GM12878 (cell line): ENCODE data around the gene LGI1. TPM values are rescaled to one million over a fixed set of nuclear protein-coding genes. Genes with fewer than 3 reads are reported as not detected.

Experiments used
- ATAC-seq: fragments of 200-7000 bp; cut with Tn5 transposase; 3 replicates; pipeline ENCODE4 v1.9.1; 2020; ENCODE audit warnings: mild to moderate bottlenecking, moderate library complexity
- BruUV-seq: library from RNA; stranded (reverse); fragments of 400-500 nt; replicated peaks from 2 replicates; lab custom pipeline; 2021; lab: Mats Ljungman, UMichigan
- CTCF ChIA-PET: fragments of 300-600 bp; sonication (Branson Sonifier 250); formaldehyde crosslinking; extraction: SDS; loops from one replicate; lab custom pipeline; 2021; ENCODE audit warnings: inconsistent platforms; lab: Yijun Ruan, JAX
- POLR2A ChIA-PET: fragments of 350-600 bp; formaldehyde crosslinking; extraction: SDS; loops from one replicate; lab custom pipeline; 2021; ENCODE audit warnings: inconsistent platforms; lab: Charles Lee
- RAD21 ChIA-PET: fragments of 300-600 bp; sonication (Branson Sonifier 250); formaldehyde crosslinking; loops from one replicate; lab custom pipeline; 2023; ENCODE audit warnings: antibody characterized with exemption; ENCODE audit not compliant: unreplicated experiment; lab: Charles Lee
- SMC1A ChIA-PET: fragments of 300-600 bp; sonication (Branson Sonifier 250); formaldehyde crosslinking; loops from one replicate; lab custom pipeline; 2023; ENCODE audit not compliant: unreplicated experiment, uncharacterized antibody; lab: Charles Lee
- DNase-seq: peaks from one replicate; pipeline ENCODE4 v3.0.0-alpha.2; 2011; ENCODE audit warnings: low read depth, low spot score
- FAIRE-seq: peaks from 3 replicates; lab custom pipeline; 2011; peaks lifted over from hg19 to GRCh38; lab: Jason Lieb, UNC
- H2AFZ ChIP-seq: 2 replicates; pipeline ENCODE4 v1.6.0; 2011; ENCODE audit warnings: low read depth, low read length, control low read depth; ENCODE audit not compliant: control insufficient read depth
- H3K27ac ChIP-seq: 2 replicates; pipeline ENCODE4 v1.5.1; 2011; ENCODE audit warnings: control low read depth; ENCODE audit not compliant: control insufficient read depth, insufficient read depth
- H3K27me3 ChIP-seq, 2 experiments: replicated peaks in 1 of 2; 2 replicates each; pipeline versions ENCODE4 v1.6.0 to v1.6.1; 2011; ENCODE audit warnings: low read length in 1 of 2; ENCODE audit not compliant: control insufficient read depth in 2 of 2, insufficient read depth in 2 of 2
- H3K36me3 ChIP-seq, 2 experiments: 2 replicates each; pipeline ENCODE4 v1.5.1; 2011; ENCODE audit warnings: low read length in 1 of 2; ENCODE audit not compliant: control insufficient read depth in 2 of 2, insufficient read depth in 2 of 2
- H3K4me1 ChIP-seq: 2 replicates; pipeline ENCODE4 v1.6.1; 2011; ENCODE audit warnings: mild to moderate bottlenecking, low read length, moderate library complexity, mixed read lengths; ENCODE audit not compliant: control insufficient read depth, insufficient read depth
- H3K4me2 ChIP-seq: 2 replicates; pipeline ENCODE4 v1.6.0; 2011; ENCODE audit warnings: control low read depth; ENCODE audit not compliant: control insufficient read depth, insufficient read depth
- H3K4me3 ChIP-seq: fragments of 200-600 bp; sonication (generic); 2 replicates; pipeline ENCODE4 v1.5.1; 2016
- H3K79me2 ChIP-seq: 2 replicates; pipeline ENCODE4 v1.6.0; 2011; ENCODE audit warnings: low read length; ENCODE audit not compliant: control insufficient read depth, insufficient read depth
- H3K9ac ChIP-seq: 2 replicates; pipeline ENCODE4 v1.8.0; 2011; ENCODE audit warnings: low read length, control low read depth, mixed read lengths; ENCODE audit not compliant: control insufficient read depth, insufficient read depth
- H3K9me3 ChIP-seq: replicated peaks from 3 replicates; pipeline ENCODE4 v1.5.1; 2011; ENCODE audit warnings: mild to moderate bottlenecking, low read length; ENCODE audit not compliant: control insufficient read depth, insufficient read depth
- H4K20me1 ChIP-seq: 2 replicates; pipeline ENCODE4 v1.6.0; 2011; ENCODE audit not compliant: control insufficient read depth, insufficient read depth
- GABPA ChIP-seq: IDR thresholded peaks from 2 replicates; pipeline ENCODE4 v1.6.1; 2014; ENCODE audit warnings: antibody characterized with exemption, low read depth, mild to moderate bottlenecking, inconsistent platforms
- HDGF ChIP-seq: fragments of 450-650 bp; IDR thresholded peaks from 2 replicates; pipeline ENCODE4 v1.6.1; 2016; ENCODE audit warnings: antibody characterized with exemption
- MEF2B ChIP-seq: fragments of 450-650 bp; IDR thresholded peaks from 2 replicates; pipeline ENCODE4 v1.6.1; 2018; ENCODE audit warnings: mild to moderate bottlenecking, moderate library complexity; ENCODE audit not compliant: partially characterized antibody, poor library complexity, severe bottlenecking
- POLR2A ChIP-seq: IDR thresholded peaks from 2 replicates; pipeline ENCODE4 v1.6.1; 2011; ENCODE audit warnings: low read depth, mild to moderate bottlenecking, low read length
- STAT1 ChIP-seq: fragments of 450-650 bp; conservative IDR thresholded peaks from 2 replicates; pipeline ENCODE4 v1.6.1; 2014; ENCODE audit warnings: antibody characterized with exemption, mild to moderate bottlenecking
- TBL1XR1 ChIP-seq: IDR thresholded peaks from 2 replicates; pipeline ENCODE4 v1.6.1; 2012; ENCODE audit warnings: low read depth, low read length, improper control_type of control experiment
- ZNF384 ChIP-seq: IDR thresholded peaks from 2 replicates; pipeline ENCODE4 v1.6.1; 2012; ENCODE audit warnings: low read depth, mild to moderate bottlenecking, low read length, improper control_type of control experiment, borderline replicate concordance
- ZNF687 ChIP-seq: fragments of 450-650 bp; IDR thresholded peaks from 2 replicates; pipeline ENCODE4 v1.6.1; 2017; ENCODE audit warnings: mild to moderate bottlenecking, moderate library complexity
- ZSCAN29 ChIP-seq: fragments of 450-650 bp; IDR thresholded peaks from 2 replicates; pipeline ENCODE4 v1.6.1; 2017; ENCODE audit warnings: mild to moderate bottlenecking, moderate library complexity
- WGBS: methylation state at CpG from one replicate; pipeline ENCODE4 v1.1.6; 2016; ENCODE audit warnings: low lambda C conversion rate; ENCODE audit not compliant: insufficient replicate concordance, insufficient coverage; ENCODE audit errors: missing lambda C conversion rate; 5-methylcytosine and 5-hydroxymethylcytosine counted together
- in situ Hi-C: fragments of 300-500 bp; cut with MboI; formaldehyde crosslinking; loops from 9 replicates; pipeline ENCODE4 v1.14.3; 2018; ENCODE audit warnings: mixed read lengths
- intact Hi-C: fragments of 100-400 bp; cut with micrococcal nuclease; formaldehyde crosslinking; loops from one replicate; pipeline ENCODE4 v1.14.2; 2022; ENCODE audit not compliant: unreplicated experiment
- polyA plus RNA-seq, 11 experiments: library from polyadenylated mRNA; depleted of rRNA in 4 of 11; unstranded in 6 of 11; stranded (reverse) in 5 of 11; fragments of >200 nt; fragmentation: Nextera tagmentation in 4 of 11; fragmentation: Illumina TruSeq in 1 of 11; extraction: Ambion mirVana in 4 of 11; extraction: Trizol in 1 of 11; gene quantifications; 1 replicate in 1 of 11; 2 replicates in 10 of 11; pipeline versions ENCODE4 v1.2.1 to v1.2.3, GENCODE V29; 2011 to 2016; ENCODE audit warnings: inconsistent platforms in 2 of 11, missing spikeins in 2 of 11, low read depth in 1 of 11
- total RNA-seq, 4 experiments: library from RNA; depleted of rRNA in 3 of 4; stranded (reverse); fragments of >200 nt in 3 of 4; fragmentation: Illumina TruSeq in 1 of 4; extraction: Trizol in 1 of 4; gene quantifications; 2 replicates each; pipeline versions ENCODE4 v1.2.1 to v1.2.3, GENCODE V29; 2013 to 2021

The LGI1 gene
- total and polyA plus RNA-seq, 10 of the 15 experiments (the other 5 are each of a cell fraction or from before 2014, with no cell fraction given), result not detected

GRCh38 chr10:93768892-93769291 is 11.2 kb downstream of the LGI1 start:
- H3K4me2 ChIP-seq, result no peak overlapping the region
- no peak for FAIRE-seq
- no peak overlapping the region for H3K4me3 ChIP-seq
- ChIA-PET CTCF (interaction anchor here (0.6 to 1.4 kb wide), 3 partner anchors 11 to 66 kb away, joined by 3 to 4 read pairs (median 4); partner anchors contain the start of gene FRA10AC1), POLR2A (no interaction called here), RAD21 (no interaction called here), SMC1A (interaction anchor here (0.8 to 1.2 kb wide), 2 partner anchors 38 to 71 kb away, joined by 3 read pairs; no protein-coding TSS in a partner anchor)
- no TSS peak for BruUV-seq
- H4K20me1 ChIP-seq, result no peaks in the 10 kb centered on the region
- H3K27me3 ChIP-seq, result peaks cover 0 to 2% of the 10 kb centered on the region in 2 experiments; a peak in 2 of 4 replicates
- no peaks in the 10 kb centered on the region for H3K9me3 ChIP-seq
- H3K27ac ChIP-seq, result no peak overlapping the region
- no peak for ATAC-seq
- intact Hi-C loops (no loop called here), in situ Hi-C loops (no loop called here)
- no peak overlapping the region for H3K9ac ChIP-seq
- no peak for TF ChIP-seq ZSCAN29
- no peak for TF ChIP-seq MEF2B
- no peak for TF ChIP-seq ZNF384
- TF ChIP-seq TBL1XR1, result no peak
- no peak for TF ChIP-seq HDGF
- H3K4me1 ChIP-seq, result no peaks in the 10 kb centered on the region
- DNase-seq, result no peak
- no peaks in the 10 kb centered on the region for H3K79me2 ChIP-seq
- H2AFZ ChIP-seq, result no peak overlapping the region
- no peaks in the 10 kb centered on the region for H3K36me3 ChIP-seq

- Histone ChIP-seq H3K27me3 (peaks cover 0 to 5% of the 10 kb centered on the region in 2 experiments; a peak in 2 of 4 replicates), H3K36me3 (no peaks in the 10 kb centered on the region), H3K9ac (no peak overlapping the region), H2AFZ (no peak overlapping the region), H3K27ac (no peak overlapping the region), H3K4me2 (no peak overlapping the region), H3K4me3 (no peak overlapping the region), H3K4me1 (no peaks in the 10 kb centered on the region), H3K79me2 (no peaks in the 10 kb centered on the region), H4K20me1 (no peaks in the 10 kb centered on the region), H3K9me3 (no peaks in the 10 kb centered on the region)
- no peak for FAIRE-seq
- ChIA-PET RAD21 (no interaction called here), CTCF (no interaction called here), SMC1A (no interaction called here), POLR2A (no interaction called here)
- ATAC-seq, result no peak
- TF ChIP-seq GABPA, result no peak
- no peak for TF ChIP-seq STAT1
- TF ChIP-seq ZNF687, result no peak
- no peak for TF ChIP-seq POLR2A
- no peak for DNase-seq
- in situ Hi-C loops (no loop called here), intact Hi-C loops (no loop called here)
- BruUV-seq, result no TSS peak
- WGBS, result 51% methylated on average over 4 of the region's 7 CpGs
Observed at GRCh38 chr10:93771354-93771753, 13.6 kb downstream of the LGI1 start.
